ENCODE measurements around the gene PTPRK.

DNA sequence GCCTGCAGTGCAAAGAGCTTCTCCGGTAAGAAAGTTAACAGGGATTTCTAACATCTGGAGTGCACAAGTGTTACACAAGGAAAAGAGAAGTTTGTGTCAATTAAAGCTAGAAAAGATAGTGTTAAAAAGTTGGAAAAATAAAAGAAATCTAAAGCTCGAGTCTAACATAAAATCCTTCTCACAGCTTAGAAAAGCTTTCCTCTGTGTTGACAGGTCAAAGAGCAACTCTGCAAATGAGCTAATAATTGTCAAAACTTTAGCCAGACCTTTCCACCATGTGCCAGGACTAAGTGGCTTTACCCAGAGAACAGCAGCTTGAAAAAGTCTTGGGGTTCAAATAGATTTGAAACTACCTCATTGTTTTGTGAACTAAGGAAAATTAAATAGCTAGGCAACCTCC lies 14.8 kb downstream of the PTPRK start:
- TF ChIP-seq YY1 (IDR thresholded peaks at IDR 0.05; ENCODE audit: low read depth) (no peak), RAD21 (IDR thresholded peaks at IDR 0.05; ENCODE audit: low read depth) (no peak), TEAD4 (IDR thresholded peaks at IDR 0.05) (no peak), EGR1 (IDR thresholded peaks at IDR 0.05) (no peak), ZBTB7A (IDR thresholded peaks at IDR 0.05; ENCODE audit: low read depth) (no peak), EP300 (IDR thresholded peaks at IDR 0.05; ENCODE audit: borderline replicate concordance) (no peak), TAF1 (IDR thresholded peaks at IDR 0.05; ENCODE audit: low read depth) (no peak), FOXM1 (IDR thresholded peaks at IDR 0.05; ENCODE audit: borderline replicate concordance, low read depth) (no peak), TCF12 (IDR thresholded peaks at IDR 0.05; ENCODE audit: low read depth) (no peak)
- TF ChIP-seq, protein P1, sequence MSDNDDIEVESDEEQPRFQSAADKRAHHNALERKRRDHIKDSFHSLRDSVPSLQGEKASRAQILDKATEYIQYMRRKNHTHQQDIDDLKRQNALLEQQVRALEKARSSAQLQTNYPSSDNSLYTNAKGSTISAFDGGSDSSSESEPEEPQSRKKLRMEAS (IDR thresholded peaks at IDR 0.05), result no peak
- TF ChIP-seq, protein P2, sequence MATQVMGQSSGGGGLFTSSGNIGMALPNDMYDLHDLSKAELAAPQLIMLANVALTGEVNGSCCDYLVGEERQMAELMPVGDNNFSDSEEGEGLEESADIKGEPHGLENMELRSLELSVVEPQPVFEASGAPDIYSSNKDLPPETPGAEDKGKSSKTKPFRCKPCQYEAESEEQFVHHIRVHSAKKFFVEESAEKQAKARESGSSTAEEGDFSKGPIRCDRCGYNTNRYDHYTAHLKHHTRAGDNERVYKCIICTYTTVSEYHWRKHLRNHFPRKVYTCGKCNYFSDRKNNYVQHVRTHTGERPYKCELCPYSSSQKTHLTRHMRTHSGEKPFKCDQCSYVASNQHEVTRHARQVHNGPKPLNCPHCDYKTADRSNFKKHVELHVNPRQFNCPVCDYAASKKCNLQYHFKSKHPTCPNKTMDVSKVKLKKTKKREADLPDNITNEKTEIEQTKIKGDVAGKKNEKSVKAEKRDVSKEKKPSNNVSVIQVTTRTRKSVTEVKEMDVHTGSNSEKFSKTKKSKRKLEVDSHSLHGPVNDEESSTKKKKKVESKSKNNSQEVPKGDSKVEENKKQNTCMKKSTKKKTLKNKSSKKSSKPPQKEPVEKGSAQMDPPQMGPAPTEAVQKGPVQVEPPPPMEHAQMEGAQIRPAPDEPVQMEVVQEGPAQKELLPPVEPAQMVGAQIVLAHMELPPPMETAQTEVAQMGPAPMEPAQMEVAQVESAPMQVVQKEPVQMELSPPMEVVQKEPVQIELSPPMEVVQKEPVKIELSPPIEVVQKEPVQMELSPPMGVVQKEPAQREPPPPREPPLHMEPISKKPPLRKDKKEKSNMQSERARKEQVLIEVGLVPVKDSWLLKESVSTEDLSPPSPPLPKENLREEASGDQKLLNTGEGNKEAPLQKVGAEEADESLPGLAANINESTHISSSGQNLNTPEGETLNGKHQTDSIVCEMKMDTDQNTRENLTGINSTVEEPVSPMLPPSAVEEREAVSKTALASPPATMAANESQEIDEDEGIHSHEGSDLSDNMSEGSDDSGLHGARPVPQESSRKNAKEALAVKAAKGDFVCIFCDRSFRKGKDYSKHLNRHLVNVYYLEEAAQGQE (IDR thresholded peaks at IDR 0.05; ENCODE audit: low read depth), result no peak

Data from Ishikawa (cell line).